HG03460 (cell line): Measurements from ENCODE around the gene IGSF8.

ENCODE experiments used
- ATAC-seq: cut with Tn5 transposase; IDR thresholded peaks from one replicate; pipeline ENCODE4 v1.9.1; 2021; ENCODE audit not compliant: unreplicated experiment

IGSF8 gene

DNA sequence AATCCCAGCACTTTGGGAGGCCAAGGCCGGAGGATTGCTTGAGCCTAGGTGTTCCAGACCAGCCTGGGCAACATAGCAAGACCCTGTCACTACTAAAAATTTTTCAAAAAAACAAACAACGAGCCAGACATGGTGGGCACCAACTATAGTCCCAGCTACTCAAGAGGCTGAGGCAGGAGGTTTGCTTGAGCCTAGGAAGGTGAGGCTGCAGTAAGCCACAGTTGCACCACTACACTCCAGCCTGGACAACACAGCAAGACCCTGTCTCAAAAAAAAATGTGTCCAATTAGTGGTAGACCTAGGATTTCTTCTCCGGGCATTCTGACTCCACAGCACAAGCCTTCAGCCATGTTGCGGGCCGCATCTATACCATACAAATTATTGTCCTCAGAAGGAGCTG is 6.7 kb upstream of the IGSF8 start:
- ATAC-seq = no peak

DNA sequence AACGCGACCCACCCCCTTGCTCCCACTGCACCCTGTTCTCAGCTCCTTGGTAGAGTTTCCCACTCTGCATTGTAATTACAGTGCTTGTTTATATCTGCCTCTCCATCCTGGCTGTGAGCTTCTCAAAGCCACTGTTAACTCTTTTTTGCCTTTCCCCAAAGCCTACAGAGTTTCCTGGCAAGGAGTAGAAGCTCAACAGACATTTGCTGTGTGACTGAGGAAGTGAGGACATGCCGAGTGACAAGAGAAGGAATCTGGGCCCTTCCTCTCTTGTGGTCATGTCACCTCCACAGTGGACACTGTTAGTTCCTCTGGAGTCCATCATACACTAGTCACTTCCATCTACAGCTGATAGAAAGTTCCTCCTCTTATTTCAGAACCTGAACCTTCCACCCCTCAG is 6.1 kb upstream of the IGSF8 start:
- ATAC-seq = no peak

DNA sequence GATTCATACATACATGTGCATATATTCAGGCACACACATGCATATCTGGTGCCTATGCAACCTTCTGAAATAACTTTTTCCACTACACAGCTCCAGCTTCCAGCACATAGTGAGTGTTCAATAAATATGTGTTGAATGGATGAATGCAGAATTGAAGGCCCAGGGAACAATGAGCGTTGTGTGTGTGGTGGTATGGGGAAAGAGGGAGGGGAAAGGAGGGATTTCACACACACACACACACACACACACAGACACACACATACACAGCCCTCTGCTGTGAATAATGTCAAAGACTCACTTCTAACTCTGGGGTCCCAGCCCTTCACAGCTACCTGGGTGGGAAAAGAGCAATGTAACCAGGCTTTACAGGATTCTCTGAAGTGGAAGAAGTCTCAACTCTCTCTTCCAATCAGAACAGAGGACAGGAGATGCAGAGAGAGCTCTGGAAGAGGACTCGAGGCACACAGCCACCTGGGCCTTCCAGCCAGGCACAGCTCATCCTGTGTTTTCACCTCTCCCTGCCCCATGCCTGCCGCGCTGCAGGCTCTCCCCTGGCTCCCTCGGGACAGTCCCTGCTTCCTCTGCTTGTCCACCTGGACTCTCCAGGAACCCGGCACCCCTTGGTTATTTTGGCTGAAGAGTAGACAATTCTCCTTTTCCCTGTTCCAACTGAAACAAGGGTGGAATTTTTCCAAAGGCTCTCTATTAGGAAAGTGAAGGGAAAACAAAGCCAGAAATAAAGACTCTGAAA is 5.4 kb upstream of the IGSF8 start:
- ATAC-seq = no peak

DNA sequence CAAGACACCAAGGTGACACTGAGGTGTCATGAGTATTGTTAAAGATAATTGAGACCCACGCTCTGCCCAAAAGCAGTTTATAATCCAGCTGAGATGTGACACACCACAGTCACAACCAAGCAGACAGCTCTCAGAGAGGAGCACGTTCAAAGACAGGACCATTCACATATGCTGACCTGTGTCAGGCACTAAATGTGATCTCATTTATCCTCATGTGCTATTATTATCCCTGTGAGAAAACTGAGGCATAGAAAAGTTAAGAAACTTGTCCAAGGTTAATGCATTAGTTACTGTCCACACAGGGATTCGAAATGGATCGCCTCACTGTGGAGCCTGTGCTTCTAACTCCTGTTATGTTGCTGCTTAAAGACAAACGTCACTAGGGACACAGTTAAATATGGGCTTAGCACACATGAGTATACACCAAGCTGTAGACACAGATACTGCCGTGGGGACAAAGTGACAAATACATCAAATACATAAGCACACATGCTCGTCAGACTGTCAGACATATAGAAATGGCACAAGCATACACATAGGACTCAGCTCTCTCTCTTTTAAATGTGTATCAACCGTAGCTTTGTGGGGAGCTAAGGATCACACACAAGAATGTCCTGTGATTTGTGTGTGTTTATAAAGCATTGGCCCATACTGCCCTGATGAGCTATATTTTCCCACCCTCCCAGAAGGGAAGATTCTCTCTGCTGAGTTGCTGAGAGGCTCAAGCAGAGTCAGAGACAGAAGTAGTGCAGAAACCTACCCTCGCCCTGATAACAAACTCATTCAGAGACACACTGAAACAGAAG is 3.5 kb upstream of the IGSF8 start:
- ATAC-seq = no peak

DNA sequence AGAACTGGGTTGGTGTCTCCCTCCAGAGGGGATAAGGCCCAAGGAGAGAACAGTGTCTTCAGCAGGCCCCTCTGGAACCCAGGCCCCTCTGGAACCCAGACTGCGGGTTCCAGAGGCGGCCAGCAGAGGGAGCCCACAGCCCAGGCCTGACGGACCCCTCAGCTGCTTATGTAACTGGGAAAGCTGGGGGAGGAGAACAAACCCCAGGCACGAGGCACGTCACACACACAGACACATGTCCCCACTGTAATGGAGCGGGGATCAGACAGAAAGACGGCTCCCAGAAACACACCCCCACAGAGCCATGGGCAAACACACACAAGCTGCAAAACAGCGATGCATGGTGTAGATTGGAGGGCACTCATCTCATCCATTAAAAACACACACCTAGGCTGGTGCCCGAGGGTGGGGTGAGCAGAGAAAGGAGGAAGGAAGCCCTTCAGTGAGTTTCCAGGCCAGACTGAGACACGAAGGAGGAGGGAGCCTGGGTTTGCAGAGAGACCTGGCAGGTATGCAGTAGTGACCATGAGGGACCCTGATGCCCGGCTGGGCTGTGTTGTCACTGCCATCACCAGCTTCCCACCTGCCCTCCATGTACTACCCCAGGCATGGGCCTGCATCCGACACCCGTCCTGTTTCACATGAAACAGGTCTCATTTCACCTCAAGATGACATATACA is 2.8 kb upstream of the IGSF8 start:
- no peak for ATAC-seq

DNA sequence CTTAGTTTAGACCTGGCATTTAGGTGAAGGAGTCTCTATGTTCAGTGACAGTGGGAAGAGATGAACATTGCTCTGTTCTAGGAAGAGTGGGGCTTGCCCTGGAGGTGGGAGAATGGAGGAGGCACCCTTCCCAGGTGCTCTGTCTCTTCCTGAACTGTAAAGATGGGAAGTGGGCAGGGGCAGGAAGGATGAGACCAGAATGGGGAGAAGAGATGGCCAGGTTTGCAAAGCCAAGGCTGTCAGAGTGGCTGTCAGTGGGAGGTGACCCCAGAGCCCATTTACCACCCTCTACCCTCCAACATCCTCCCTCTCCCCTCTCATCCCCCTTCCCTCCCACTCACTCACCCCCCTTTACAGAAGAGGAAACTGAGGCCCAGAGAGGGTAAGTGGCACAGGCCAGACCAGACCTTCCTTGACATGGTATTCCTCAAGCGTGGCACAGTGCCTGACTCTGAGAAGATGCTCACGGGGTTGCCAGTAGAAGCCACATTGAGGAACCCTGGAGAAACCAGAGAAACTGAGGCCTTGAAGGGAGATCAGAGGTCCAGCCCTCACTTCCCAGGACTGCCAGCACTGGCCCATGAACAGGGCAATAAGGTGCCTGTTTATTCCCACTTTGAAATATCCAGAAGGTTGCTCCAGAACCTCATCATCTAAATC is 1.4 kb upstream of the IGSF8 start:
- no peak for ATAC-seq

DNA sequence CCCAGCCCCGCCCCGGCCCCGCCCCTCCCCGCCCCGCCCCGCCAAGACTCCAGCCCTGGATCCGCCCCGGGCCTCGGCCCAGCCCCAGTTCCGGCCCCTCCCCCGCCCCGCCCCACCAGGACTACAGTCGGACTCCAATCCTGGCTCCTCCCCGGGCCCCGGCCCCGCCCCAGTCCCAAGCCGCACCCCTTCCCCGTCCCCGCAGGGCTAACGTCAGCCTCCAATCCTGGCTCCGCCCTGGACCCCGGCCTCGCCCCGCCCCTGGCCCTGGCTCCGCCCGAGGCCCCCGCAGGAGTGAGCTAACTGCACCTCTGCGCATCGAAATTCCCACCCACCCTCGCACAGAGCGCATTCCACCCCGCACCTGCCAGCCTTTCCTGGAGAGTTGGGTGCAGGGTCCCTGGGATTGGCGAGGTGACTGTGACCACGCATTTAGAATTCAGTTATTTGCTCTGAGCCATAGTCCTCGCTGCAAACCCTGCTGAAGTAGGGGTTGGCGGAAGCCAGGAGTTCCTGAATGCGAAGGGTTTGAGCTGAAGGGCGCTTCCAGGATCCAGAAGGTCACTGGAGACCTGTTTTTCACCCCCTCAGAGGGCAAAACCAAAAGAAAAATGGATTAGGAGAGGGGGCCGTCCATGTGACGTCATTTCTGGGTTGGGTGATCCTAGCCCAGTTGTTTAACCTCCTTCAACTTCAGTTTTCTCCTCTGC is 588 bp upstream of the IGSF8 start:
- ATAC-seq = peak; percentile 81

DNA sequence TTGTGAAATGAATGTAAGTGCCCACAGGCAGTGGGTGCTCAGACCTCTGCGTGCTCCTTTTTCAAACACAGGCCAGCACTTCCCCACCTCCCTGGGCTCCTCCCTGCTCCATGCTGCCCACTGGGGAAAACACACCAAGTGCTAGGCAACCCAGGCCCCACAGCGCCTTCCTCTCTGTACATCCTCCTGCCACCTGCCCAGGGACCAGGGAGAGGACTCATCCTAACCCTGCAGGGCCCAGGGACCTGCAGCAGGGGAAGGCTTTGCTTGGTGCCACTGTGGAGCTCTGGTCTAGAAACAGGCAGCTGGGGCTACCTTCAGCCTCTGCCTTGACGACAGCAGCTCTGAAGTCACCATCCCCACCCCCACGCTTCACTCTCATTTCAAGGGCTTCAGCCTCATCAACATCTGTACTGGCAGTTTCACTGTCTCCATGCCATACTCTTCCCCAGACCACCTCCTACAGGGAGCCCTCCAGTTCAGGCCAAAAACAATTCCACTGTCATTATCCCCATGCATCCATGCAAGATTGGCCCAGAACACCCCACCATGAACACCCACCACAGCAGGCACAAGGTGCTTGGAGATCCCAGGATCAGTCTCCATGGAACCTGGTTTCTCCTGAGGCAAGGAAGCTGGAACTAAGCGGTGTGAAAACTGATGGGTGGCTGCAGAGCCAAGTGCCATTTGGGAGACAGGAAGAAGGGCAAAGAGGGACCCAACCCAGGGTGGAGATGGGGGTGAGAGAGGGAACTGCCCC is 1.1 kb downstream of the IGSF8 start:
- ATAC-seq = no peak

DNA sequence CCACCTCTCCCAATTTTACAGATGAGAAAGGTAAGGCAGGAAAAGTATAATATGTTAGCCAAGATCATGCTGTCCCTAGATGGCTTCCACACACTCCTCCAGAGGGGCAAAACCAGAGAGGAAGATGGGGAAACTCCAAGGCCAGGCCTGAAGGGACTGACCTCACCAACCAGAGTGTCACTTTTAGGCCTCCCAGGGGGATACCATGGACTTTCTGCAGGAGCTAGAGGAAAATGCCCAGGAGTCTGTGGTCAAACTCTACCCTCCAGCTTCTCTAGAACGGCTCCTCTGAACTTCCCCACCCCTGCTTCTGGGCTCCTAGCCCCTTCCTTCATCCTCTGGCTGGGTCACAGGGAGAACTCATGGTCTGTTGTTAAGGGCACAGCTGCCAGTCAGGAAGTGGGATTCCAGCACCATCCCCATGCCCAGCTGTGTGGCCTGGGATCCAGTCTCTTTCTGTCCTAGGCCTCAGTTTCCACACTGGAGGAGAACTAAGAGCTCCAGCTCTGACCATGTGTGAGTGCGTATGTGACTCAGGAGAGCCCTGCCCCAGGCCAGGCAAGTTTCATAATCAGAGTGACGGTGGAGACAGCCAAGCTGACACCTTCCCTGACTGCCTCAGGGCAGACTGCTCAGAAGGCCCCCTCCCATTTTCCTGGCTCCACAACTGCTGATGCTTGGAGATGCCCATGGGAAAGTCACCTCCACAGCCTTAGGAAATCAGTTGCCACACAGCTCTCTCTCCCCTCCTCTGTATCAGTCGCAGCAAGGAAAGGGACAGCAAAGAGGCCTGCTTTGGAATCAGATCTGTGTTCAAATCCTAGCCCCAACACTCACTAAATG is 1.9 kb downstream of the IGSF8 start:
- no peak for ATAC-seq

DNA sequence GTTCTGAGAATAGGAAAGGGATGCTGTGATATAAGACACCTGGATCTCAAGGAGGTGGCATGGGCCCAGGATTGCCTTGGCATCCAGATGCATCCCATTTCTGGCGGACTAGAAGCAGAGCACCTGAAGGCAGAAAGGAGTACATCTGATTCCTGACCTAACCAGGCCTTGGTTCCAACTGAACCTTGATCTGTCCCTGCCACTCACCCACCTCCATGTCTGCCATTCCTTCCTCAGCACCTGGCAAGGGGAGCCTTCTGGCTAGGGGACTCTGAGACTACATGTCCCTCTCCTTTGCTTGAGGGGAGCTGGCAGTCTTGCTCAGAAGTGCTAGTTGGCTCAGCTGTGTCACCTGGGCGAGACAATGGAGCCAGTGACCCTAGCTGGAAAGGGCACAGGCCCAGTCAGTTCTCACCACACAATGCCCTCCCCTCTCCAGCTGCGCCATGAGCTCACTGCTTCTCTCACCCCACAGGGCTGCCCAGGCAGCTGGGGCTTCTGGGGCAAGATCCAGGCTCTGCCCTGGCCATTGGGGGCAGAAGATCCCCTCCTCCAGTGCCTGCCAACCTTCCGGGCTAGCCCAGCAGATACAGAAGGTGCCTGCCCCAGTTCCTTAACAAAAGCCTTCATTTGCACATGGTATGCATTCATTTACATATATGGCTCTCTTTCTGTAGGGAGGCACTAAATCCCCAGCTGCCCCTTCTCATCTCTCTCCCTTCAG is 2.9 kb downstream of the IGSF8 start:
- no peak for ATAC-seq

DNA sequence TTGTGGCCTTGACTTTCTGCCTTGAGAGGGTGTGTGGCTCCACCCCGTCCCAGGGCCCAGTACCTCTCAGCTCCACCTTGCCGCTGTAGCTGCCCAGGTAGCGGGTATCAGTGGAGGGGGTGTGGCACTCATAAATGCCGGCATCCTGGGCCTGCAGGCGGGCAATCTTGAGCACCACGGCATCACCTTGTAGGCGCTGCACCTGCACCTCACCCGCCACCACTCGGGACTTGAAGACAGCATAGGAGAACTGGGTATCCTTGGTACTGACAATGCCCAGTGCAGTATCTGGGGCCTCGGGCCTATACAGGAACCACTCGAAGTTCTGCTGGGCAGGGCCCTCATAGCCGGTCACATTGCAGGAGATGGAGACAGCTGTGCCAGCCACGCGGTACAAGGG is 3.6 kb downstream of the IGSF8 start:
- ATAC-seq = no peak

DNA sequence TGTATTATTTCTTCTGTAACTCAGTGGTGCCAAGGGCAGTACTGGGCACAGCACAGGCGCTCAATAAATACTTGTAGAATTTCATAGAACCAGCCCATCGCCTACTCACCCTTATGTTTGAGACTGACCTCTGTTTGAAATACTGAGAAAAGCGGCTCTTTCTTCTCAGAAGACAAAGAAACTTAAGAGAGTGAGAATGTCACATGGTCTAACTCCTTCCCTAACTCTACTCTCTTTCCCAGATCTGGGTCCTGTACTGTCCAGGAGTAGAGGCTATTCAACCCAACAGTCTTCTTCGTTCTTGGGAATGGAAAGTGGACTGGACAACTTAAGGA is 4.2 kb downstream of the IGSF8 start:
- no peak for ATAC-seq

DNA sequence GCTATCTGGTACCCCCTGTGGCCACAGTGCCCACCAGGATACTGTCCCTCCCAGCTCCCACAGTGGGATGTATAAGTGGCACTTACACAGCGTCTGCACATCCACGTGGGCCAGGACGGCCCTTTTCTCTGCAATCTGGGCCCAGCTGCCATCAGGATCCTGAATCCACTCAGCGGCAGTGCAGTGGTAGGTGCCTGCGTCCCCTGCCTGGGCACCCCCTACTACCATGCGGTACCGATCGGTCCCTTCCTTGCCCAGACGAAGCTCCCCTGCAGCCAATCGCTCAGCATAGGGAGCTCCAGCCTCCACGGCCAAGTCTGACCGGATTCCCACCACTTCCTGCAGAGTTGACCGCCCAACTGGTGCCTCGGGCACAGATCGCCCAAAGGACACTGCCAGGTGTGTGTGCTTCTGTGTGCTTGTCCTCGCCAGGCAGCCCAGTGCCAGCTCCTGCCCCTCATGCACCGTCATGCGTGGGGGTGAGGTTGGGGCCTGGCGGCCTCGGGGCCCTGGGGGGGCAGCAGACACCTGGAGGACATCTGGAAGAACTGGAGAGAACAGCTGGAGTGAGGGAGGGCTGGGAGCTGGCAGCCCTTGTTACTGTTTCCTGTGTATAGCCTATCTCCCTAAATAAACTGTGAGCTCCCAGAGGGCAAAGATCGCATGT is 4.7 kb downstream of the IGSF8 start:
- no peak for ATAC-seq

DNA sequence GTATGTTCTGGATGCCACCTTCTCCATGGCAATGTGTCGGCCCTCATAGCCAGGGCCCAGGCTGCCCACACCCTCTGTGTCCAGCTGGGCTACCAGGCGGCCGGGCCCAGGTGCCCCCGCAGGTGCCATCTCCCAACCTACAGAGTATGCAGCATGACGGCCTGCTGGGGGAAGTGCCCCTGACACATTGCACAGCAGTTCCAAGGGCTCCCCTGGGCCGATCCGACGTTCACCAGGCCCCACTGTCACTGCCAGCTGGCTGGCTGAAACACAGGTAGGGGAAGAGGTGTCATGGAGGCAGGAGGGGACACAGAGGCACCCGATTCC is 5.4 kb downstream of the IGSF8 start:
- no peak for ATAC-seq

DNA sequence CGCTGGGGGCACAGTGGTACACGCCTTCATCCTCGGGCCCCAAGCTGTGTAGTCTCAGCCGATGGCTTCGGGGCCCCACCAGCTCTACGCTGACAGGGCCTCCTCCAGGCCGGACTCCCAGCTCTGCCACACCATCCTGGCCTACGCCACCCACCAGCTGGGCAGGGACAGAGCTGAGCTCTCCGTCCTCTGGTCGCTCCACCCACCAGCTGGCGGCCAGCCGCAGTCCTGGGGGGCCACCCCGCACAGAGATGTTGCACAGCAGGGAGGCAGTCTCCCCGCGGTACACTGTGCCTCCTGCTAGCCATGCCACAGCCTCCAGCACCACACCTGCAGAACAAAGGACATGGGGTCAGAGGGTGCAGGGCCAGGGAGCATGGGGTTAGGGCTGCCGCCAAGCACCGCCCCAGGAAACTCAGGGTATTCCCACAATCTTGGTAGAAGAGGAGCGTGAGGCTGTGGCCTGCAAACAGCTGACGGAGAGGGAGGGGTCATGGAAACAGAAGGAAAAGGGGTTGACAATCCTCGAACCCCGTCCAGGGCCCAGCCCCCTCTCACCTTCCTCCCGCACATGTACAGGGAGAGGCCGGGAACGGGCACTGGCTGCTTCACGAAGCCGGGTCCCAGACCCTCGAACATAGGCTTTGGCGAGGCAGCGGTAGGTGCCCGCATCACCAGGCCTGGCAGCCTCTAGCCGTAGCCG is 5.9 kb downstream of the IGSF8 start:
- no peak for ATAC-seq

DNA sequence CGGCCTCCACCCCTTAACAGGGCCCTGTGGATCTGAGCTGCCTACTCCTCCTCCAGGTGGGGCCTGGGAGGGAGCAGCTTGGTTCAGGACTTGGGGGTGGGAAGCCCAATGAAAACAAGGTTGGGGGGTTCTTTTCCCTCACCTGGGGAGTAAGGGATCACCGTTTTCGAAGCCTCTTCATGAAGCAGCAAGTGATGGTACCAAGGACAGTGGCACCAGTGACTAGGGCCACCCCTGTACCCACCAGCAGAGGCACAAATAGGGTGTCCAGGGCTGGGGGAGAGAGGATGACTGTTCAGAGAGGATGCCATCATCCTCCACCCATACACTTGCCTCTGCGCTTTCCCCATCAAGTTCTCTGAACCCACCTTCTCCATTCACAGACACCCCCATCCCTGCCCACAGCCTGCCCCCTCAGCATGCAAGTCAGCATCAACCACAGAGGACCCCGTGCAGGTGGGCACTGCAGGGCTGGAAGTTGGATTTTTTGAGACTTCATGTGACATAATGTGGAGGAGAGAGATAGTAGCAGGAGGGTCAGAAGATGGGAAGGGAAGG is 6.7 kb downstream of the IGSF8 start:
- no peak for ATAC-seq

DNA sequence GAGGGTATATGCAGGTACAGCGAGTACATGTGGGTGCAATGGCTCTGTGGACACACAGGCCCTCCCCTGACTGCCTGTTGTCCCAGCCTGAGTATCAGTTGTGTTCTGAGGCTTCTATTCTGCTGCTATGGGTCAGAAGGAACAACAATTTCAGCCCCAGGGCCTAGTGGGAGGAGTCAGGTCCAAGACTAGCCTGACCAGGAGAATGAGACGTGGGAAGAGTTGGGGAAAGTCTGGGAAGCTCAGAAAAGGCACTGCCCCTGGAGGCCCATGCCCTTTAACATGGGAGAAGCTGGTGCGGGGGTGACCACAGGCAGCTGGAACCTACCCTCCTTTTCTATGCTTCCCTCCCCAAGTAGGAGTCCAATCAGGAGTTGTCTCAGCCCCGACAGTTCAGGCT is 7.7 kb downstream of the IGSF8 start:
- ATAC-seq = no peak
